K562 treated with DMSO at 1 percent for 12 hours (cell line): ENCODE data around the gene RBM43. TPM values are rescaled to one million over a fixed set of nuclear protein-coding genes. Genes with fewer than 3 reads are reported as not detected.

Experiments used
- total RNA-seq: library from RNA; unstranded; fragments of 300-600 nt; gene quantifications from 2 replicates; pipeline ENCODE4 v1.2.3, GENCODE V29; 2022; ENCODE audit not compliant: insufficient read depth

RBM43 gene
- 0.78 and 3.2 TPM in 2 replicates for total RNA-seq

GRCh38 chr2:151261231-151261976 lies at the start of gene RBM43:
RBM43 (minus strand) TSS chr2:151261863; CDS start chr2:151261727, 136 bp downstream.

Other genes with a start within 250 kb of the RBM43 start
- gene NMI, start 27.8 kb upstream of the RBM43 start, total RNA-seq = 36.8 and 60.7 TPM in 2 replicates
- gene TNFAIP6, start 95.7 kb upstream of the RBM43 start, total RNA-seq = not detected in 2 replicates
- 2.7 and 18.0 TPM in 2 replicates for gene RIF1, start 148.0 kb upstream of the RBM43 start, total RNA-seq